Tongue (tissue), 2 donors: Measurements from ENCODE around the gene GRIN2C. TPM values are rescaled to one million over a fixed set of nuclear protein-coding genes. Genes with fewer than 3 reads are reported as not detected.

Source experiments
- DNase-seq: peaks from one replicate; pipeline ENCODE4 v3.0.0-alpha.2; 2015
- total RNA-seq: library from RNA; depleted of rRNA; stranded (reverse); fragments of >200 nt; gene quantifications from one replicate; pipeline ENCODE4 v1.2.3, GENCODE V29; 2014

GRIN2C gene
- total RNA-seq, 1 donor from 2014 or later = 1.6 TPM

DNA sequence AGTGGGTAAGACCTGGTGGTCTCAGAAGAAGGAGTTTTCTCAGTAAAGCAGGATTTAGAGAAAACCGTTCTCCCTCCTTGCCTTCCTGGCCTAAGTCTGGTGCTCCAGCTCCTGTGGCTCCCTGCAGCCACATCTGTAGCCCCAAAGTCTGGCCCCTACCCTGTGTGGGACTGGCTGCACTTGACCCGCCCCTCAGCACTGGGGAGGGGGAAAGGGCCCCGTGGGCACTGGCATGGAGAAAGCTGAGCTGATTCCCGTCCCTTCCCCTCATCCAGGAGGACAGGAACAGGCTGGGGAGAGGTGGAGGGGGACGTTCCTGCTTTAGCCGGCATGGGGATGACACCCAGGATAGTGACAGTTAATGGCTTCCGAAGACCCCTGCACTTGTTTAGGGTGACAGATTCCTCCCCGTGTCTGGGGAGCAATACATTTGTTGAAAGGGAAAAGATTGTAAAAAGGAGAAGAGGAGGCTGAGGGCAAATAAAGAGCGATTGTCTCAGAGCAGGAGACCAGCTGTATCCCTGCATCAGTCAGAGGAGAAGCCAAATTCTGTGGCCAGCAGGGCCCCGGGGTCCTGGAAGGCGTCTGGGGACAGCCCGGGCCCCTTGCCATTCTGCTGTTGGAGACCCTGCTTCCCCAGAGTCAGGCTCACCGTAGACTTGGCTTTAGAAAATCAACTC, 37.9 kb downstream of the GRIN2C start:
- DNase-seq = no peak

DNA sequence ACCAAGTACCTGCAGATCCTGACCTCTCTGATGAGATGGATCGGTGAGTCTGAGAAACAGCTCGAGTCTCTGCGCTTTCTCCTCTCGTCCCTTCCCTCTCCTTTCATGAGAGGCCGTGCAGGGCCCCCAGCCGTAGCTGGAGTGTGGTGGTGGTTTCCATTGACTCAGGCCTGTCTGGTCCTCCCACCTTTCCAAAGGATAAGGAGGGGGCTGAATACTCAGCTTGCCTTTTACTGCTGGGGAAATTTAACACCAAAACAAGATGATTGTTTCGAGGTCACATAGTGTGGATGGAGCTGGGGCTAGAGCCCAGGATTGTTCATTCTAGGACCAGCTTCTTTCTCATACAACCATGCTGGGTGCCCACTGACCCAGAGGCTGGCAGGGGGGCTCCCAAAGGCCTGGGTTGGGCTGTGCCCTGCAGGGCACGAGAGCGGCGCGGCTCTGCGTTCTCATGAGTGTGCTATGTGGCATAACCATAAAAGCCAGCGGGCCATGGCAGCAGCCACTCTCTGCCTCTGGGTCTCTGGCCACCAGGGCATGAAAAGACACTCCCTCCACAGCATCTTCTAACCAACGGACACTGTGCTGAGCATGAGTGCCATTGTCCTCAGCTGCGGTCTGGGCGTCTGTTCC, 39.8 kb downstream of the GRIN2C start:
- DNase-seq = no peak

DNA sequence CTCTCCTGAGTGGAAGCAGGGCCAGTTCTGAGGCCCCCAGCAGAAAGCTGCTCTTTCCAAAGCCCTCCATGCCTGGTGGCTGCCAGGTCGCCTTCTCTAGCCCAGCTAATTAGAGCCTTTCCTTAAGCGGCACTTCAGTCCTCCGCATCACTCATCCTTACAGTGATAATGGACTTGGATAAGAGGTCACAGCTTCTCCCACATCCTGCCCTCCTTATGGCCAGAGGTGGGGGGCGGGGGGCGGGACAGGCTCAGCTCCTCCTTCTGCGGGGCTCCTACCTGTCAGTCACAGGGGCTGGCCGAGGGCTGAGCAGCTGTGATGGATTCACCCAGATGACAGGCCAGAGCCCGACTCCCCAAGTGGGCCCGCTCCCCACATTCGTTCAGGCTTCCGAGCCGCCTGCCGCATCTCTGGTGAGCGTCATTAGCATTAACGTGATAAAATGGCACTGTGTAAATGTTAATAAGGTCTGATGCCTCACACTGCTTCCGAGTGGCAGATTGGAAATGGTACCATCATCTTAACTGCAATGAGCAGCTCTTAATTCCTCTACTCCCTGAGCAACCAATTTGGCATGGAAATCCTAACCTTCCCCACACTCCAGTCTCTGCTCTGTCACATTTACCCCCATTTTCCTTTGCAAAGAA, 41.3 kb downstream of the GRIN2C start:
- no peak for DNase-seq

DNA sequence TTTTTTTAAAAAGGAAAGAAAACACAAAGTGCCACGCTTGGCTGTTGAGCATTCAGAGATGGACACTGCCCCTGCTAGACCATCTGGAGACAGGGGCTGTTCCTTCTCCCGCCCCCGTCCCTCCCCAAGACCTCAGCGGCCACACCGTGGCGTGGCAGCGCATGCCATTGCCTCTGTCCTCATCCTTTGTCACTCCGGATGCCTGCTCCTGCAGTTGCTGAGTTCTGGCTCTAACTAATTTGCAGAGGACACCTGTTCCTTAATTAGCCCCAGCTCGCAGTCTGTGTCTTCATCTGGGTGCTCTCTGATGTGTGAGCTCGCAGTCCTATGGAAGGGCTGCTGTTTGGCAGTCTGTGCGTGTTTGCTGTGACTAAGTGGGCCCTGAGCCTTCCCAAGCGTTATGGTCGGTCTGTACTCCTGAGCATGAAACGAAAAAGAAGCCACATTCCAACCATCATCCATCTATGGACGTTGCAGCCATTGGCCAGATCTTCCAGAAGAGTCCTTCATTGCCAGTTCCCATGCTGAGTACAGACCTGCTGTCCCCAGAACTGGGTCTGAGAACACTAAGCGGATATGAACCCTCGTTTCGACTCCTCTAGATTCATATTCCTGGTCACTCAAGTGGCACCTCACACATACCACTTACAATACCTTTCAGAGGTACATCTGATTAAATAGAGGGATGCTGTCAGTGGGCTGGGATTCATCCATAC, 42.6 kb downstream of the GRIN2C start:
- no peak for DNase-seq

DNA sequence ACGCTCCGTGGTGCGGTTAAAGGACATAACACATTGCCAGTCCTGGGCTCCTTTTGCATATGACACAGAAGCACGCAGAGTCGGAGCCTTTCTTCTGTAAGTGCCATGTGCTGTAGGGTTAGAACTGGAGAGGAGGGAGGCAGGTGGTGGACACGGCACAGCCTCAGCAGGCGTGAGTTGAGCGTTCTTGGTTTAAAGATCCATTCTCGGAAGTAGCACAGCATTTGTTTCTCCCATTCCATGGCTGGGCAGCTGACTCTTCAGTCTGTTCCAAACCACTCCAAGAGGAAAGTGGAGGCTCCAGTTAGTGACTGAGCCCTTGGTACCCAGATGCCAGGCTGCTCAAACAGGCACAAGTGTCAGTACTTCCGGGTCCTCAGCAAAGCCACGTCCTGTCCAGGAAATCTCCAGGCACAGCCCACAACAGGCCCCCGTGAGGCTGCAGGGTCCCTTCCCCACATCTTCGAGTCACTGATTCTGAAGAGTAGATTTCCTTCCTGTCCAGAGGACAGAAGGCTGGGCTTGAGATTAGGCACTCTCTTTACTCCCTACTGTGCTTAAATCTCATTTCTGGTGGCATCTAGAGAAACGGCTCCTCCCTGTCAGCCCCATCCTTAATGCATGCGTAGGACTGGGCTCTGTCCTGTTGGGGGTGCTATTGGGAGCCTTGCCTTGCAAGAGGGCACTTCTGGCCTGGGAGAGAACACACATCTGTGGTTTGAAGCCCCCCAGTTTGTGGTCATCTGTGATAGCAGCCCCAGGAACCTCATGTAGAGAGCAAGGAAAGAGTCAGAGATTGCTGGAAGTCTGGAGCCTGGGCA, 43.9 kb downstream of the GRIN2C start:
- peak; percentile 50 for DNase-seq

DNA sequence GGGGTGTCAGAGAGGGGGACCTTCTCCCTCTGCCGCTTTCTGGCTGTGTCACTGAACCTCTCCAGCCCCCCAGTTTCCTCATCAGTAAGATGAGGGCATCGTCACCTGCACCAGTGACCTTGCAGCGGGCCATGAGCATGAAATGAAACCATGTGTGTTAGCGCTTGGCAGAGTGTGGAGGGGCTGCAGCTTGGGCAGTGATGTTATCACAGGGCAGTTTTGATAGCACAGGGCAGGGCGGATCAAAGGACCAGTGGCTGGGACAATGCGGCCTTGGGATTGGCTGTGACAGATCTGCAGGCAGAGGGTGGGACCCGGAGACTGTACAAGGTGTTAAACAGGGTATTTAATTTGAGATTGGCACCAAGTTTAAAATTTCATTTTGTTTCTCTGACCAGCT, 44.6 kb downstream of the GRIN2C start:
- DNase-seq = no peak

DNA sequence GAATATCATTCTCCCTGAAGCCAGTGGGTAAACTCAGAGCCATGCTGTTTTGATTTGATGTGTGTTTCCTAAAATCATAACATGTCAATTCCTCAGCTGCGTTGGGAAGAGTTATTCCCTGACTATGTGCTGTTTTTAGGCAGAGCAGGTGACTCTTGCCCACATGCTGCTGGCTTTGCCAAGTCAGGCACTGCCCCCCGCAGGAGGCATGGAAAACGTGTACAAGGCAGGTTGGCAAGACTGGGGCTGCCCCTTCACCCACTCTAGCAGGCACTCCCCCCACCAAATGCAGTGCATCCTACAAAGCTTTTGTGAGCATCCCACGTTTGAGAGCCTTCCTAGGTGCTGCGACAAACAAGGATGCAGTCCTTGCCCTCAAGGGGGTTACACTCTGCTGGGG, 45.2 kb downstream of the GRIN2C start:
- DNase-seq = no peak

DNA sequence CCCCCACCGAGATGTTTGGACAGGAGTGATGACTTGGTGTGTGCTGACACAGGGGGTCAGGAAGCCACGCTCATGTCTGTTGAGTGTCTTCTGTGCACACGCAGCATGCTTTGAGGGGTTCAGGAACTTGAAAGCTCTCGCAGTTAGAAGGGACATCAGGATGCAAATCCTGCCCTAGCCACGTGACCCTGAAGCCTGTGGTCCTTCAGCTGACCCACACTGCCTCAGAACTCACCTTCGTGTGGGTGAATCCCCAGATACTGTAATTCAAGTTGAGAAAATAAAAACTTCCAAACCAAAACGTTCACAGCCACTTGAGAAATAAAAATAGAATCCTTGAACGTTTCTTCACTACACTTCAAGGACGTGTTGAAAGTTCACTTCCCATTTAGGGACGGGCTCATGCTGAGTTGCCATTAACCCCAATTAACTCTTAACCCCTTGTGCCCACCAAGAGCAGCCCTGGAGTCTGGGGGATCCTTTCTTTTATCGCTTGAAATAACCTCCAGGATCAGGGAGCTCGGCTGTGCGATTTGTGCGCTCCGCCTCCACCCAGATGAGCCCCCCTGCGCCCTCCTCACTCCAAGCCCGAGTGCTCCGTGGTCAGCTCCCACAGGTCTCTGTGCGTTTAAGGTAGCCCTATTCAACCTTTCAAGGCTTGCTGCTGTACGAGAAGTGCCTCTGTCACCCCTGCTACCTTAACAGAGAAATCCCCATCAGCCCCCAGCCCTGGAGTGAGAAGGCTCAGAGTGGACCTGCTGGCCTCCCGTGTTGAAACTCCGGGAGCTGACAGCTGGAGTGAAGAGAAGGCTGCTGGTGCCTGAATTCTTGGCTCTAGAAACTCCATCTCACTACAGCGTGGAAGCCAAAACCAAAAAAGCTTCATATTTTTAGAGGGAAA, 47.3 kb downstream of the GRIN2C start:
- DNase-seq = peak; percentile 82

DNA sequence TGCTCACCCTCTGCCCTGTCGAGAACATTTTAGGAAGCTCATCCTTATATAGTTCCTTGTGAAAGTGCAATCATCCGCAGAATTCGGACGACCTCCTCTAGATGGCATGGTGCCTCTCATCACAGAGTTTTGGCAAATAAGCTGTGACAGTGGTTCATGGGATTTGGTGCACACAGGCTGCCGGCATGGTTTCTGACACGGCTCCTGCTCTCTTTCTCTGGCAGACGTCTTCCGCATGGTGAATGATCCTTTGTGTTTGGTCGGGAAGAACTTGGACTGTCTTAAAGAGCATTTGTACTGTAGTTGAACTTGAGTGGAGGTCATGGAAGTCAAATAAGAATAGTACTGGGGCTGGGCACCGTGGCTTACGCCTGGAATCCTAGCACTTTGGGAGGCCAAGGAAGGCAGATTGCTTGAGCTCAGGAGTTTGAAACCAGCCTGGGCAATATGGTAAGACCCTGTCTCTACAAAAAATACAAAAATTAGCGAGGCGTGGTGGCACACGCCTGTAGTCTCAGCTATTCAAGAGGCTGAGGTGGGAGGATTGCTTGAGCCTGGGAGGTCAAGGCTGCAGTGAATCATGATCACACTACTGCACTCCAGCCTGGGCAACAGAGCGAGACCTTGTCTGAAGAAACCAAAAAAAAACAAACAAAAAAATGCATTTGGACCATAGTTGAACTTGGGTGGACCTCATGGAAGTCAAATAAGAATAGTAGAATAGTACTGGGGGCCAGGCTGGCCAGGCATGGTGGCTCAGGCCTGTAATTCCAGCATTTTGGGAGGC, 48.8 kb downstream of the GRIN2C start:
- DNase-seq = peak; percentile 26

DNA sequence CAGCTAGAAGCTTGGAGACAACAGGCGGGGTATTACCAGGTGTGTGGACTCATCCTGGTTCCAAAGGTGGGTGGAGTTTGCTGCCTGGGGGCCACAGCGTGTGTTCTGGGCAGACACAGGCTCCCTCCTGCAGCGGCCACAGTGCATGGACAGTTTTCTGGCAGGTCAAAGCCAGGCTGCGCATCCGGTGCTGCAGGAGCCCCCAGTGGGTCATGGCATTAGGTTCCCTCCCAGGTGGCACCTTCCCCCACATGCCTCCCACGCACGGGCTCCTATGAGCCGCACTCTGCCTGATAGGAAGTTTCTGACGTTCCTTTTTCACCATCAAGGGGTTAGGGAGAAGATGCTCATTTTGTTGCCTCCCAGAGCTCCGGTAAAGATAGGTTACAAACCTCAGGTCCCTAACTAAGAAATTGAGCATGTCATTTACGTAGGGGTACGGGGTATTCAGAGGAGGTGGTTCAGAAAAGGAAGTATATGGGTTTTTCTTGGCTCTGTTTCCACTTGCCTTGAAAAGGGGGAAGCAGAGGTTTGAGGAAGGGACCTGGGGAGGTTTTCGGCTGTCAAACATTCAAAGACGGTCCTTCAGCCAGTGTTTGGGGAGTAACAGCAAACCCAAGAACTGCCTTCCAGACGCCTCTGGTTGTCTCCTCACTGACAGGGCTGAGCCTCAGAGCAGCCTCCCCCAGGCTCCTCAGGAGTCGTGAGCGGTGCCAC, 50.8 kb downstream of the GRIN2C start:
- no peak for DNase-seq

DNA sequence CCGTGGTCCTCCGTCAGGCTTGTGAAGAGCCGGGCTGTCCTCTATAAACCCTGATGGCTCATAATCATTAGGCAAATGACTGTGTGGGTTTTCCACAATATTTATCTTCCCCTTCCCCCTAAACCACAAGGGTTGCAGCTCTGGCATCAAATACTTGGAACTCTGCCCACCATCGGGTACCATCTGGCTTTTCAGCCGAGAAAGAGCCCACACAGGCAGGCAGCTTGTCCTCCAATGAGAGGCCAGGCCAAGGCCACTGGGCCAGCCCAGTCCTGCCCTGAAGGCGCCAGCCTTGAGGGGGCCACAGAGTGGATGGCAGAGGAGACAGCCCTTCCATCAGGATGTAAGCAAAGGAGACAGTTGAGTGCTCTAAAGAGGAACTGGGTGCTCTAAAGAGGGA, 51.8 kb downstream of the GRIN2C start:
- peak; percentile 83 for DNase-seq

DNA sequence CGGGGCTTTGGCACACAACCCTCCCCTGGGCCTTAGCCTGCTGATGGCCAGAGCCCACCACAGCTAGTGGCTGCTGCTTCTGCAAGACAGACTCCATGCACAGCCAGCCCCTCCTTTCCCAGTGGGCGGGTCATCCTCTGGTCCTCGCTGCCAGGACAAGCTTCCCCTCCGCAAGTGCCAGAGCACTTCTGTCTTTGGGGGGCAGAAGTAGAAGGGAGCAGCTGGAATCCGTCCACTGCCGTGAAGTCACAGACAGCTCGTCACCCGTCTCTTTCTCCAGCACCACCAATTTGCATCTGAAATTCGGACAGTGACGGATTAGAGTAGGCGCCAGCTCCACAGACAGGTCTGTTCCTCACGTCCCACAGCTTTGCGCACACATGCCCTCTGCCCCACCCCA, 52.2 kb downstream of the GRIN2C start:
- peak; percentile 56 for DNase-seq

DNA sequence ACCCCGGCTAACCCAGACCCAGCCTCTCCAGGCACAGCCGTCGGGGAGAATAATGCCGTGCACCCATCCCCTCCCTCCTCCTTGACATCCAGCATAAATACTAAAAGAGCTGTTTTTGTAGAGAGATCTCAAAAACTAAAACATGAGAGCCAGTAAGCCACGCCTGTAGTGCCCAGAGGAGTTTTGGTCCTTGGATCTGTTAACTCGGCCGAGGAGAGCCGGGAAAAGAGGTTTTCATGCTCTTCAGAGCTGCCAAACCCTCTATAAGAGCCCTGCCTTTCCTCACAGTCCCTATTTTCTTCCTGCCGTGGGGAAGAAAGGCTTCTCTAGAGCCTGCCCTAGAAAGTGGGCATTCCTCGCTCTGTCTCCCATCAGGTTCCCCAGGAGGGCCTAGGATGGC, 53.4 kb downstream of the GRIN2C start:
- no peak for DNase-seq

DNA sequence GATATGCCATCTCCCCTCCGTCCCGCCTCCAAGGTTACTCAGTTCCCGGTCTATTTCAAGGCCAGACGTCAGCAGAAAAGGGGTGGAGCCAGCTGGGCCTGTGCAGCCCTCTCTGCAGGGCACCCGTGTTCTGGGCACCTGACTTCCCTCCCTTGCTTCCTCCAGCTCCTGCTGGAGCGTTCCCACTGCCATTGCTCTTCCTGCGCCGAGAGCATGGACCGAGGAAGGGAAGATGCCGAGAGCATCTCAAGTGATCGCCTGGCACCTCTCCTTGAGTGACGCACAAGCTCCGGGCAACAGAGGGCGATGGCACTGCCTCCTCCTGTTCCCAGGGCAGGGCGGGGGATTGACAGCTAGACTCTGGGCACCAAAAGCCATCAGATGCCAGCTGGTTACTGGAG, 54.1 kb downstream of the GRIN2C start:
- DNase-seq = no peak

DNA sequence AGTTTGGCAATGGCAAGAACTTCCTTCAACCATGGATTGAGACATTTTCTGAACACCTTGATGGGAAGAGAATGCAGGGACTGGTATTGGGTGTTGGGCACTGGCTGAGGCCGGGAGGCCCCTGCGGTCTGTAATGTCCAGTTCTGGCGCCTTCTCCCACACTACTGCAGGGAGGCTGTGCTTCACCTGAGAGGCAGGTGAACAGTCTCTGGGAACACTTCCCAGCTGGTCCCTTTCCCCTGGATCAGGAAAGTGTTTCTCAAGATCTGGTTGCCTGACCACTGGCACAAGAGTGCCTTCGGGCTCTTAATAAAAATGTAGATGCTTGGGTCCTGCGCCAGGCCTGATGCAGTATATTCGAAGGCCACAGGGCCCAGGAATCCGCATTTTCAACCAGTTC, 55.0 kb downstream of the GRIN2C start:
- no peak for DNase-seq

DNA sequence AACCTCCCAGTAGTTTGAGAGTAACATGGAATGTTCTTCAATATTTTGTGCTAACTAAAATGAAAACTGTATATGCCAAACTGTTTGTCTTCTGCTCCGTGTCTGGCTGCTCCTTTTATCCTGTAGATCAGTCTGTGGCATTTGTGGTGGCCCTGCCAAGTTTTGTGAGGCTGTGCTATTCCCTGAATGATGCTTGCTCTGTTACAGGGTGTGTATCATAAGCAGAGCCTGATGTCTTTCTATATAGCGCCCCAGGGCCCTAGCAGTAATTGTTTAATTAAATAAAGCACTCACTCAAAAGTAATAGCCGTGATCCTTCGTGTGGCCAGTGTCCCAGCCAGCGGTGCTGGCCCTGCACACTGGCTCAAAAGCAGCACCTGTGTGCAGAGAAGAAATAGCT, 55.7 kb downstream of the GRIN2C start:
- no peak for DNase-seq

DNA sequence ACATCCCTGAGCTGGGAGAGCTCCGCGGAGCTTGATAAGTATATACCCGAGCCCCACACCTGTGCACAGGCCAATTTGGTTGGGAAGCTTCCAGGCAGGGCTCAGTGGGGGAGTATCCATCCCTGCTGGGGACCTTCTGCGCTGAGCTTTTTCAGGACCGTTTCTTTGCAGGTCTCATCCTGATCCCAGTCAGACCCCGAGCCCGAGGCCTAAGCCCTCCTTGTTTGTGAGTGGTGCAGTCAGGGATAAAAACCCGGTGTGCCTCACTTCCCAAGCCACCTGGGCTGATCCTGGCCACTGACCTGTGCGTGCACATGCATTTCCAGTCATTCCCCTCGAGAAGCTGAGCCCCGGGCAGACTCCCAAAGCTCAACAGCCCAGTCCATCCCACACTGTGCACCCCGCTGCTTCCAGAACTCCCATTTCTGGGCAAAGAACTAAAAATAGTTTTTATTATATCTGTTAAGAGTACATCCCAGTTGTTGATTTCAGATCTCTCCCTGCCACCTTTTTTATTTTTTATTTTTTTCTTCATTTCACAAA, 56.2 kb downstream of the GRIN2C start:
- no peak for DNase-seq

DNA sequence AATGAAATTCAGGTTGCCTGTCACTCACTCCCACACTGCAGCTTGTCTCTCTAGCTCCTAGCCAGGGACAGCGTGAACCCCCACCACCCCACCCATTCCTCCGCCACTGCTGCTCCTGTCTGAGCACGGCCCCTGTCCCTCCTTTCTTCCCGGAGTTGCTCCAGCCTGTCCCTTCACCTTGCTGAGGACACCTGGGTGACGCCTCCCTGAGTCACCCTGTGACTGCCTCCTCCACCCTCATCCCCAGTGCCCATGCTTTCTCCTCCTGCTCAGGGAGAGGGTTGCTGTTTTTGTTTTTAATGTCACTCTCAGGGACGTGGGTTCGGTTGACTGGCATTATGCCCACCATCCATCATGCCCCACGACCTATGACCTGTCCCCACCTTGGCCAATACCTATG, 57.8 kb downstream of the GRIN2C start:
- DNase-seq = no peak

DNA sequence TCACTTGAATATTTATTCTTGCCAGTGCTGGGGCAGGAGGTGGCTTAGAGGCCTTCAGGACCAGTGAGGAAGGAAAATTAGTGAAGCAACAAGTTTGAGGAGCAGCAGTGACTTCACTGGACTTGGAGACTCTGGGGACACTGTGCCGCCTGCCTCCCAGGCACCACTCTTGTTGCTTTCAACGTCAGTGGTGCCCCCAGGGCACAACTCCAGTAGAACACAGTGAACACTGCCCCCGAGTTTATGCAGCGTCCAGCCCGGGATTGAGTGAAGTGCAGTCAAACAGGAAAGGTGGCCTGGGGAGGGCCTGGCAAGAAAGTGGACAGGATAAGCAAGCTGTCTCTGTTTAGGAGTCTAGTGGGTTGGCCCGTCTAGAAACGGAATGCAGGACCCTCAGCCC, 59.2 kb downstream of the GRIN2C start:
- no peak for DNase-seq
